ENCODE results near the gene CDK6.

The CDK6 gene

GRCh38 chr7:92629779-92630178 lies 206.6 kb downstream of the CDK6 start:
- no peak for TF ChIP-seq CTCF (conservative IDR thresholded peaks at IDR 0.05; ENCODE audit: low read depth, low read length)
- no peak for DNase-seq (ENCODE audit: low read depth)

GRCh38 chr7:92627956-92628355 lies 208.4 kb downstream of the CDK6 start:
- no peak overlapping the region for H3K4me3 ChIP-seq (ENCODE audit: low read length)
- no peak for TF ChIP-seq CTCF (conservative IDR thresholded peaks at IDR 0.05; ENCODE audit: low read depth, low read length)
- DNase-seq (ENCODE audit: low read depth) = no peak

More at GRCh38 chr7:92629779-92630178, 206.6 kb downstream of the CDK6 start:
- no peak overlapping the region for H3K4me3 ChIP-seq (ENCODE audit: low read length)

- DNase-seq (ENCODE audit: low read depth) = no peak
- H3K4me3 ChIP-seq (ENCODE audit: low read length) = no peak overlapping the region
- no peak for TF ChIP-seq CTCF (conservative IDR thresholded peaks at IDR 0.05; ENCODE audit: low read depth, low read length)
These were observed 210.0 kb downstream of the CDK6 start for GRCh38 chr7:92626281-92626809.

GRCh38 chr7:92625617-92626016 lies 210.8 kb downstream of the CDK6 start:
- no peak for DNase-seq (ENCODE audit: low read depth)
- H3K4me3 ChIP-seq (ENCODE audit: low read length) = no peak overlapping the region

GRCh38 chr7:92624298-92624996 lies 211.9 kb downstream of the CDK6 start:
- no peak overlapping the region for H3K4me3 ChIP-seq (ENCODE audit: low read length)
- TF ChIP-seq CTCF (conservative IDR thresholded peaks at IDR 0.05; ENCODE audit: low read depth, low read length) = no peak
- no peak for DNase-seq (ENCODE audit: low read depth)

More at GRCh38 chr7:92625617-92626016, 210.8 kb downstream of the CDK6 start:
- no peak for TF ChIP-seq CTCF (conservative IDR thresholded peaks at IDR 0.05; ENCODE audit: low read depth, low read length)

- no peak overlapping the region for H3K4me3 ChIP-seq (ENCODE audit: low read length)
- TF ChIP-seq CTCF (conservative IDR thresholded peaks at IDR 0.05; ENCODE audit: low read depth, low read length) = no peak
- DNase-seq (ENCODE audit: low read depth) = no peak
These were observed 212.8 kb downstream of the CDK6 start for GRCh38 chr7:92623544-92623943.

- no peak for DNase-seq (ENCODE audit: low read depth)
- no peak for TF ChIP-seq CTCF (conservative IDR thresholded peaks at IDR 0.05; ENCODE audit: low read depth, low read length)
- H3K4me3 ChIP-seq (ENCODE audit: low read length) = no peak overlapping the region
These were observed 213.7 kb downstream of the CDK6 start for GRCh38 chr7:92622685-92623084.

All from retinal pigment epithelial cell (primary cell).